Measurements from ENCODE around the gene MED17. TPM values are rescaled to one million over a fixed set of nuclear protein-coding genes. Genes with fewer than 3 reads are reported as not detected.

The MED17 gene, protein sequence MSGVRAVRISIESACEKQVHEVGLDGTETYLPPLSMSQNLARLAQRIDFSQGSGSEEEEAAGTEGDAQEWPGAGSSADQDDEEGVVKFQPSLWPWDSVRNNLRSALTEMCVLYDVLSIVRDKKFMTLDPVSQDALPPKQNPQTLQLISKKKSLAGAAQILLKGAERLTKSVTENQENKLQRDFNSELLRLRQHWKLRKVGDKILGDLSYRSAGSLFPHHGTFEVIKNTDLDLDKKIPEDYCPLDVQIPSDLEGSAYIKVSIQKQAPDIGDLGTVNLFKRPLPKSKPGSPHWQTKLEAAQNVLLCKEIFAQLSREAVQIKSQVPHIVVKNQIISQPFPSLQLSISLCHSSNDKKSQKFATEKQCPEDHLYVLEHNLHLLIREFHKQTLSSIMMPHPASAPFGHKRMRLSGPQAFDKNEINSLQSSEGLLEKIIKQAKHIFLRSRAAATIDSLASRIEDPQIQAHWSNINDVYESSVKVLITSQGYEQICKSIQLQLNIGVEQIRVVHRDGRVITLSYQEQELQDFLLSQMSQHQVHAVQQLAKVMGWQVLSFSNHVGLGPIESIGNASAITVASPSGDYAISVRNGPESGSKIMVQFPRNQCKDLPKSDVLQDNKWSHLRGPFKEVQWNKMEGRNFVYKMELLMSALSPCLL
- 38.5 TPM for total RNA-seq

GRCh38 chr11:93784145-93784934 is at the start of gene MED17:
MED17 (plus strand) TSS chr11:93784282; CDS start chr11:93784514, 232 bp downstream.
- DNase-seq, result peak; percentile 98

DNA sequence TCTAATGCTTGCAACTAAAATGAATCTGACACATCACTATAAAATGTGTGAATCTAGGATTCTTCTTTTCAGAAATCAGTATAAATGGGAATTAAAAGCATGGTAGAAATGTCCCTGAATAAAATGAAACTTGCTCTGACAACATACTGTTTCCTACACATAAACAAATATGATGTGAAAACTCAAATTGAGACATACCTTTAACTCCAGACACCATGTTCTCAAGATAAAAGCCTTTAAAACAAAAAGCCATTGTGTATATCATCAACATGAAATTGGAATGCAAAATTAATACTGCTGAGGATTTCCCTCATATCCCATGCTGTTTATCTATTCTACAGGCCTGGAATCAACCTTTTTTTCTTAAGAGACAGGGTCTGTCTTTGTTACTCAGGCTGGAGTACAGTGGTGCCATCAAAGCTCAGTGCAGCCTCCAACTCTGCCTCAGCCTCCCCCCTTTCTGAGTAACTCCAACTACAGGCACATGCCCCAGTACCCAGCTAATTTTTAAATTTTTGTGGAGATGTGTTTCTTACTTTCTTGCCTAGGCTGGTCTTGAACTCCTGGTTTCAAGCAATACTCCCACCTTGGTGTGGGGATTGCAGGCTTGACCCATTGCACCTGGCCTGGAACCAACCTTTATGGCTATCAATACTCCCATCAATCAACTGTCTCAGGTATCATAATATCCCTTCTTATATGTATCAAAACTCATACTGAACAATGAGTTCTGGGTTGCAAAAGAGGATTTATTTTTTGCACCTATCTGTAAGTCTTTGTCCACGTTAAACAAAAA is 49.5 kb upstream of the MED17 start:
- DNase-seq, result no peak

DNA sequence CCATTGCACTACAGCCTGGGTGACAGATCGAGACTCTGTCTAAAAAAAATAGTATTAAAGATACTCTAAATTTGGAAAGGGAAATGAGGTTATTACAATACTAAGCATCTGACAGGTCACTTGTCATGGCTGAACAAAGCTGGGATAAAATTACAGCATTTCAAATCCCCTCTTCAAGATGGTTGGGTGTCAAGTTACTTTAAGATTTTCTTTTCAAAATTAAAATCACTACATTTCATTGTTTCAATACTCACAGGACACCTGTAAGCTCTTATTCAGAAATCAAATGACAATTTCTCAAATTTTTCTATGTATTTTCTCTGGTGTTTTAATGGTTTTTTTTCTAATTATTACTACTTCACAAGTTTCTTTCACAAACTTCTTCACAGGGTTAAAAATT is 48.5 kb upstream of the MED17 start:
- no peak for DNase-seq

GRCh38 chr11:93736129-93736528 is 48.0 kb upstream of the MED17 start:
- no peak for DNase-seq

DNA sequence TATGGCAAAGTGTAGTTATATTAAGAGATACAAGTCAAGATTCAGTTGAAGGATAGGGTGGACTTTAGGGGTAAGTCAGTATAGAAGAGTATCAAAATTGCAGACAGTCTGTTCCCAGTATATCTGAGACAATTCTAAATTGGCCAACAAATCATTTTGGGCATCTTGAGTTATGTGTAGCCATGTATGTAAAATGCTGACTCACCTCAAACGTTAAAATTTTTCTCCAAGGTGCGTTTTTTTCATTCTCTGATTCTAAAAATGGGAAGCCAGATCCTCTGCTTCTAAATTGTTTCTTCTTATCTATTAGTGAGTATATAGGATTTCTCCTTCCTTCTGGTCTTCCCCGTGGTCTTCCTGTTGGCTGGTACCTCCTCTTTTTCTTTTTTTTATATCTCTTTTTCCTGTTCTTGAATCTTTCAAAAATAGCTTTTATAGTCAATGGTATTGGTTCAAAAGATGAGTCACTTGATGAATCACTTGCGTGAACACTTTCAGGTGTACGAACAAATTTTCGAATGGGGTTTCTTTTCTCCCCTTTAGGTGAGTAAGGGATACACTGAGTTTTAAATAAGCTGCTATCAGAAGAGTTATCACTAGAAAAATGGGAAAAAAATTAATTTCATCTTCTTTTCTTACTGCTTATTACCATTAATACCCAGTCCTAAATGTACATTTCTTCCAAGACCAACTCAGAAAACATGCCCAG is 46.0 kb upstream of the MED17 start:
- DNase-seq, result no peak

GRCh38 chr11:93738647-93739081 is 45.4 kb upstream of the MED17 start:
- DNase-seq, result no peak

- DNase-seq, result peak; percentile 31
These were observed 43.9 kb upstream of the MED17 start for GRCh38 chr11:93740031-93740729.

DNA sequence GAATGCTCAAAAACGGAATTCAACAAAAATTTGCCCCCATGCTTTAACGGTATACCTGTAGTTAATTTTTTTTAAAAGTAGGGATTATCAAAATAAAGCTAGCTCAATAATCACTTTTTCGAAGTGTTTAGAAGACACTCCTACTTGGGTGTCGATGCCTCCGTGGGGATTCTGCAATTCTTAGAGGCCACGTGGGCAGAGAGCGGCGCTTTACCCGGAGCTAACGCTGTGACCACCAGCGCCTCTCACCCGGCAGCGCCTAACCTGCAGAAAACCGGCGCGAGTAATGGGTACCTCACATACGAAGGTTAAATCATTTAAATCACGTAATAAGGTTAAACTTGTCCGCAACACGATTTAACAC is 43.4 kb upstream of the MED17 start:
- DNase-seq, result peak; percentile 75

DNA sequence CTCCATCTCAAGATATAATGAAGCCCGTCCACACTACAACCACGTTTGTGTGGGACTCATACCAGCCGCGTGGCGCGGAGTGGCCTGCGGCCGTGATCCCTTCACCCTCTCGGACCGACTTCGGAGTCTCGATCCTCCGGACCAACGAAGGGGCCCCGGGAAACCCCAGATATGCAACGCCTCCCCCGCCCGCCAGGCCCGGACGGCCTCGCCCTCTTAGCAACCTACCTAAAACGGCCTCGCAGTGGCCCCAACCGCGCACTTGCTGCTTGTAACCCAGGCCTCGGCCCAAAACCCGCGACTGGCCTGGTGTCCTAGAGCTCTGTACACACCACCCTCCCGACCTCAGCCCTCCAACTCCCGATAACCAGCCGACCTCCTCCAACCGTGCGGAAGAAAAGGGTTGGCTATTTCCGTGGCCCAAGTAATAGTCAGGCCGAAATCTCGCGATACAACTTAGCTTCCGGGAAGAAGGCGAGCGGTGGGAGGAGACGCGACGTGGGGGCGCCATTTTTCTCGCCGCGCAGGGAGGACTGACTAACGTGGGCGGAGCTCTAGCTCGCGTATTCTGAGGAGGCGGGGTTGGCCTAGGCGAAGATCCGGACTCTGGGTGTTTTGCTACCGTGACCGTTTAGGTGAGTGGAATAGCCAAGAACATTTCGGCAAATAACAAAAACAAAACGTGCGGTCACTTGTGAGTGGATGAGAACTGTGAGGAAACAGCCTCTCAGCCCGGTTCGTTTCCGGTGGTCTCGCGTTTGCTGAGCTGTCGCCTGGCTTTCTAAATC is 42.8 kb upstream of the MED17 start, which contains the start of the genes C11orf54 and TAF1D:
C11orf54 (plus strand) TSS at position 579 of the 788 bp plus-strand sequence. CDS start 5,722 bp downstream, outside the sequence.
TAF1D (minus strand) TSS at position 402 of the 788 bp plus-strand sequence. CDS start 2,191 bp downstream, outside the sequence.
- DNase-seq, result peak; percentile 99

GRCh38 chr11:93741882-93742226 is 42.2 kb upstream of the MED17 start:
- peak; percentile 82 for DNase-seq

DNA sequence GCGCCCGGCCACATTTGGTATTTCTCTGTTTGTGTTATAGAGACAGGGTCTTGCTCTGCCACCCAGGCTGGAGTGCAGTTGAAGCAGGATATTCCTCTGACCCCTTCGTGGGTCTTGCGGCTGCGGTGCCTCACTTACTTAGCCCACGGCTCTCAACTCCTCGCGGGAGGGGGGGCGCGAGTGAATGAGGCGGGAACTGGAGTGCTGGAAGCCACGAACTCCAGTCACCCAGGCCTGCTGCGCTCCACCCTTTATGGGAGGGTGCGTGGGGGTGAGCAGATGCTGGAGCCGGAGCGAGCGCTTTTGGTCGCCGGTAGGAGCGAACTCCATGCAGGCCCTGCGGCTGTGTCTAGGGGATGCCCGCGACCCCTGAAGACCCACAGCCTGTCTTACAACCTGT is 40.8 kb upstream of the MED17 start:
- no peak for DNase-seq

DNA sequence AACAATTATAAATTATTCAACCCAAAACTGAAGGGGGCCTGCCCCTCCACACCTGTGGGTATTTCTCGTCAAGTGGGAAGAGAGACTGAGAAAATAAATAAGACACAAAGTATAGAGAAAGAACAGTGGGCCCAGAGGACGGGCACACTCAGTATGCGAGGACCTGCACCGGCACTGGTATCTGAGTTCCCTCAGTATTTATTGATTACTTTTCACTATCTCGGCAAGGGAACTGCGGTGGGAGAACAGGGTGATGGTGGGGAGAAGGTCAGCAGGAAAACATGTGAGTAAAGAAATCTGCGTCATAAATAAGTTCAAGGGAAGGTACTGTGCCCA is 39.4 kb upstream of the MED17 start:
- DNase-seq, result no peak

DNA sequence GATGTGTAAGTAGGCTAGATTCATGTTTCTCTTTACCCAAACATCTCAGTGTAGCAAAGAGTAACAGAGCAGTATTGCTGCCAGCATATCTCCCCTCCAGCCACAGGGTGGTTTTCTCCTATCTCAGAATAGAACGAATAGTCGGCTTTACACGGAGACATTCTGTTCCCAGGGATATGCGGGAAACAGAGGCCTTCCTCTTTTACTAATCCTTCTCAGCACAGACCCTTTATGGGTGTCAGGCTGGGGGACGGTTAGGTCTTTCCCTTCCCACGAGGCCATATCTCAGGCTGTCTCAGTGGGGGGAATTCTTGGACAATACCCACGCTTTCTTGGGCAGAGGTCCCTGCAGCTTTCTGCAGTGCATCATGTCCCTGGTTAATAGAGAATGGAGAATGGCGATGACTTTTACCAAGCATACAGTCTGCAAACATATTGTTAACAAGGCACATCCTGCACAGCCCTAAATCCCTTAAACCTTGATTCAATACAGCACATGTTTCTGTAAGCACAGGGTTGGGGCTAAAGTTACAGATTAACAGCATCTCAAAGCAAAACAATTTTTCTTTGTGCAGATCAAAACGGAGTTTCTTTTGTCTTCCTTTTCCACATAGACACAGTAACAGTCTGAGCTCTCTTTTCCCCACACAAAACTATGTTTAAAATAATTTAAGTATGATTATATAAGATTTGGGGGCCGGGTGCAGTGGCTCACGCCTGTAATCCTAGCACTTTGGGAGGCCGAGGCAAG is 38.9 kb upstream of the MED17 start:
- peak; percentile 11 for DNase-seq

- DNase-seq, result no peak
These were observed 38.0 kb upstream of the MED17 start for GRCh38 chr11:93746101-93746500.

GRCh38 chr11:93747122-93747521 is 37.0 kb upstream of the MED17 start:
- no peak for DNase-seq

DNA sequence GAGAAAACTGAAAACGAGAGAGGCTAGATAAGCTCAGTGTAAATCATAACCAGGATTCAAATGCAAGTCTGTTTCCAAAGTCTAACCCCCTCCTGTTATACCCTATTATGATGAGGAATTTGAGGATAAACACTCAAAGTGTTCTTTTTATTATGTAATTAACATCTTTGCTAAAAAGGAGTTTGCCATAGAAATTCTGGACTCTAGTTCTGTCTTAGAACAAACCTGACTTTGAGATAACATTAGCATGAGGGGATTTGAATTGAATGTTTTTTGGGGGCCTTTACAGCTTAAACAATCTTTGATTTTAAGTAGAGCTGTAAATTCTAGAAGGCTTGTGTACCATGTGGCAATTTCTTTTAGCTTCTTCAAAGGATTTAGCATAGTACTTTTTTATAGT is 33.1 kb upstream of the MED17 start:
- DNase-seq, result no peak

- DNase-seq, result no peak
These were observed 30.8 kb upstream of the MED17 start for GRCh38 chr11:93753241-93753640.

DNA sequence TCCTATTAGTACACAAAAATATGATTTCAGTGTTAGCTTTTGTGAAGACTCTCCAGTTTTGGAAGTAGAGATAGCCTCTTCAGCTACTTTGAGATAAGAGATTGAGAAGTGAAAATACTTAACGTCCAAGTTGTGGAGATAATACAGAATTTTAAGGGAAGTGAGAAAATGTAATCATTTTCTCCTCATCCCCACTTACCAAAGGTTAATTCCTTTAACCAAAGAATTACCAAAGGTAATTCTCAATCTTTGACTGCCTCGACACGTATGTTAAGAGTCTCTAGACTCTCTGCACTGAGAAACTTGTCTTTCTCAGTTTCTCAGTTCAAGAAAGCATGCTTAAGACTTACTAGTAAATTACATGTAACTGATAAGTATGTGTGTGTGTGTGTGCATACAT is 27.3 kb upstream of the MED17 start:
- no peak for DNase-seq

- DNase-seq, result no peak
These were observed 26.8 kb upstream of the MED17 start for GRCh38 chr11:93757301-93757700.

Data from tongue (tissue), 2 donors.